GM12878 (cell line): ENCODE measurements around the gene LENG1. TPM values are rescaled to one million over a fixed set of nuclear protein-coding genes. Genes with fewer than 3 reads are reported as not detected.

Experiments
- ATAC-seq: fragments of 200-7000 bp; cut with Tn5 transposase; 3 replicates; pipeline ENCODE4 v1.9.1; 2020; ENCODE audit warnings: mild to moderate bottlenecking, moderate library complexity
- BruUV-seq: library from RNA; stranded (reverse); fragments of 400-500 nt; replicated peaks from 2 replicates; lab custom pipeline; 2021; lab: Mats Ljungman, UMichigan
- CTCF ChIA-PET: fragments of 300-600 bp; sonication (Branson Sonifier 250); formaldehyde crosslinking; extraction: SDS; loops from one replicate; lab custom pipeline; 2021; ENCODE audit warnings: inconsistent platforms; lab: Yijun Ruan, JAX
- POLR2A ChIA-PET: fragments of 350-600 bp; formaldehyde crosslinking; extraction: SDS; loops from one replicate; lab custom pipeline; 2021; ENCODE audit warnings: inconsistent platforms; lab: Charles Lee
- RAD21 ChIA-PET: fragments of 300-600 bp; sonication (Branson Sonifier 250); formaldehyde crosslinking; loops from one replicate; lab custom pipeline; 2023; ENCODE audit warnings: antibody characterized with exemption; ENCODE audit not compliant: unreplicated experiment; lab: Charles Lee
- SMC1A ChIA-PET: fragments of 300-600 bp; sonication (Branson Sonifier 250); formaldehyde crosslinking; loops from one replicate; lab custom pipeline; 2023; ENCODE audit not compliant: unreplicated experiment, uncharacterized antibody; lab: Charles Lee
- DNase-seq: peaks from one replicate; pipeline ENCODE4 v3.0.0-alpha.2; 2011; ENCODE audit warnings: low read depth, low spot score
- FAIRE-seq: peaks from 3 replicates; lab custom pipeline; 2011; peaks lifted over from hg19 to GRCh38; lab: Jason Lieb, UNC
- H2AFZ ChIP-seq: 2 replicates; pipeline ENCODE4 v1.6.0; 2011; ENCODE audit warnings: low read depth, low read length, control low read depth; ENCODE audit not compliant: control insufficient read depth
- H3K27ac ChIP-seq: 2 replicates; pipeline ENCODE4 v1.5.1; 2011; ENCODE audit warnings: control low read depth; ENCODE audit not compliant: control insufficient read depth, insufficient read depth
- H3K27me3 ChIP-seq, 2 experiments: replicated peaks in 1 of 2; 2 replicates each; pipeline versions ENCODE4 v1.6.0 to v1.6.1; 2011; ENCODE audit warnings: low read length in 1 of 2; ENCODE audit not compliant: control insufficient read depth in 2 of 2, insufficient read depth in 2 of 2
- H3K36me3 ChIP-seq, 2 experiments: 2 replicates each; pipeline ENCODE4 v1.5.1; 2011; ENCODE audit warnings: low read length in 1 of 2; ENCODE audit not compliant: control insufficient read depth in 2 of 2, insufficient read depth in 2 of 2
- H3K4me1 ChIP-seq: 2 replicates; pipeline ENCODE4 v1.6.1; 2011; ENCODE audit warnings: mild to moderate bottlenecking, low read length, moderate library complexity, mixed read lengths; ENCODE audit not compliant: control insufficient read depth, insufficient read depth
- H3K4me2 ChIP-seq: 2 replicates; pipeline ENCODE4 v1.6.0; 2011; ENCODE audit warnings: control low read depth; ENCODE audit not compliant: control insufficient read depth, insufficient read depth
- H3K4me3 ChIP-seq: fragments of 200-600 bp; sonication (generic); 2 replicates; pipeline ENCODE4 v1.5.1; 2016
- H3K79me2 ChIP-seq: 2 replicates; pipeline ENCODE4 v1.6.0; 2011; ENCODE audit warnings: low read length; ENCODE audit not compliant: control insufficient read depth, insufficient read depth
- H3K9ac ChIP-seq: 2 replicates; pipeline ENCODE4 v1.8.0; 2011; ENCODE audit warnings: low read length, control low read depth, mixed read lengths; ENCODE audit not compliant: control insufficient read depth, insufficient read depth
- H3K9me3 ChIP-seq: replicated peaks from 3 replicates; pipeline ENCODE4 v1.5.1; 2011; ENCODE audit warnings: mild to moderate bottlenecking, low read length; ENCODE audit not compliant: control insufficient read depth, insufficient read depth
- H4K20me1 ChIP-seq: 2 replicates; pipeline ENCODE4 v1.6.0; 2011; ENCODE audit not compliant: control insufficient read depth, insufficient read depth
- BACH1 ChIP-seq: fragments of 450-650 bp; IDR thresholded peaks from 2 replicates; pipeline ENCODE4 v1.6.1; 2017; ENCODE audit warnings: mild to moderate bottlenecking, borderline replicate concordance
- CBX3 ChIP-seq: fragments of 200-600 bp; sonication (generic); IDR thresholded peaks from 2 replicates; pipeline ENCODE4 v1.6.1; 2016; ENCODE audit warnings: low read depth, borderline replicate concordance
- NFIC ChIP-seq: IDR thresholded peaks from 2 replicates; pipeline ENCODE4 v1.6.1; 2012; ENCODE audit warnings: low read depth, mild to moderate bottlenecking, inconsistent platforms, low read length, moderate library complexity
- NR2C2 ChIP-seq: IDR thresholded peaks from 2 replicates; pipeline ENCODE4 v1.6.1; 2011; ENCODE audit warnings: borderline replicate concordance, low read depth; ENCODE audit not compliant: control insufficient read depth, insufficient read length
- PAX8 ChIP-seq: fragments of 450-650 bp; IDR thresholded peaks from 2 replicates; pipeline ENCODE4 v1.6.1; 2017; ENCODE audit warnings: mild to moderate bottlenecking, moderate library complexity
- RFX5 ChIP-seq: IDR thresholded peaks from 2 replicates; pipeline ENCODE4 v1.6.1; 2011; ENCODE audit warnings: low read depth, low read length, improper control_type of control experiment
- SMC3 ChIP-seq: IDR thresholded peaks from 2 replicates; pipeline ENCODE4 v1.6.1; 2011; ENCODE audit warnings: low read length, improper control_type of control experiment, borderline replicate concordance
- YBX1 ChIP-seq: fragments of 450-650 bp; IDR thresholded peaks from 2 replicates; pipeline ENCODE4 v1.6.1; 2016; ENCODE audit warnings: antibody characterized with exemption
- ZBED1 ChIP-seq: IDR thresholded peaks from 2 replicates; pipeline ENCODE4 v1.6.1; 2016; ENCODE audit warnings: borderline replicate concordance
- ZBTB40 ChIP-seq: fragments of 450-650 bp; IDR thresholded peaks from 2 replicates; pipeline ENCODE4 v1.6.1; 2016; ENCODE audit warnings: mild to moderate bottlenecking, moderate library complexity, borderline replicate concordance
- WGBS: methylation state at CpG from one replicate; pipeline ENCODE4 v1.1.6; 2016; ENCODE audit warnings: low lambda C conversion rate; ENCODE audit not compliant: insufficient replicate concordance, insufficient coverage; ENCODE audit errors: missing lambda C conversion rate; 5-methylcytosine and 5-hydroxymethylcytosine counted together
- in situ Hi-C: fragments of 300-500 bp; cut with MboI; formaldehyde crosslinking; loops from 9 replicates; pipeline ENCODE4 v1.14.3; 2018; ENCODE audit warnings: mixed read lengths
- intact Hi-C: fragments of 100-400 bp; cut with micrococcal nuclease; formaldehyde crosslinking; loops from one replicate; pipeline ENCODE4 v1.14.2; 2022; ENCODE audit not compliant: unreplicated experiment
- polyA plus RNA-seq, 11 experiments: library from polyadenylated mRNA; depleted of rRNA in 4 of 11; unstranded in 6 of 11; stranded (reverse) in 5 of 11; fragments of >200 nt; fragmentation: Nextera tagmentation in 4 of 11; fragmentation: Illumina TruSeq in 1 of 11; extraction: Ambion mirVana in 4 of 11; extraction: Trizol in 1 of 11; gene quantifications; 1 replicate in 1 of 11; 2 replicates in 10 of 11; pipeline versions ENCODE4 v1.2.1 to v1.2.3, GENCODE V29; 2011 to 2016; ENCODE audit warnings: inconsistent platforms in 2 of 11, missing spikeins in 2 of 11, low read depth in 1 of 11
- total RNA-seq, 4 experiments: library from RNA; depleted of rRNA in 3 of 4; stranded (reverse); fragments of >200 nt in 3 of 4; fragmentation: Illumina TruSeq in 1 of 4; extraction: Trizol in 1 of 4; gene quantifications; 2 replicates each; pipeline versions ENCODE4 v1.2.1 to v1.2.3, GENCODE V29; 2013 to 2021
- TF ChIP-seq, protein P1 (sequence below): fragments of 450-650 bp; IDR thresholded peaks from 2 replicates; pipeline ENCODE4 v1.6.1; 2017; ENCODE audit warnings: mild to moderate bottlenecking
- TF ChIP-seq, protein P2 (sequence below): fragments of 450-650 bp; IDR thresholded peaks from 2 replicates; pipeline ENCODE4 v1.6.1; 2017; ENCODE audit warnings: mild to moderate bottlenecking, moderate library complexity

LENG1 gene
- total and polyA plus RNA-seq, 10 of the 15 experiments (the other 5 are each of a cell fraction or from before 2014, with no cell fraction given): 0.21 to 10.8 (median 5.8) TPM

GRCh38 chr19:54127688-54128440, 31.7 kb downstream of the LENG1 start:
- Histone ChIP-seq H3K9me3 (no peaks in the 10 kb centered on the region), H2AFZ (no peak overlapping the region), H3K27ac (no peak overlapping the region), H3K4me1 (no peaks in the 10 kb centered on the region), H3K4me3 (no peak overlapping the region), H3K36me3 (peaks cover 0 to 27% of the 10 kb centered on the region in 2 experiments; a peak in 3 of 4 replicates), H4K20me1 (no peaks in the 10 kb centered on the region), H3K79me2 (no peaks in the 10 kb centered on the region), H3K27me3 (no peaks in the 10 kb centered on the region), H3K9ac (no peak overlapping the region), H3K4me2 (no peak overlapping the region)
- DNase-seq: no peak
- ChIA-PET RAD21 (no interaction called here), POLR2A (no interaction called here), CTCF (no interaction called here), SMC1A (no interaction called here)
- WGBS: 96% methylated on average over 27 of the region's 44 CpGs
- BruUV-seq: TSS peak; percentile 31
- intact Hi-C loops: no loop called here
- no peak for FAIRE-seq
- no peak for ATAC-seq
- in situ Hi-C loops: loop anchor here (25.0 kb wide), 1 partner anchor 1534 kb away; the partner anchor contains the start of gene U2AF2
- no peak for TF ChIP-seq NR2C2
- TF ChIP-seq YBX1: no peak
- TF ChIP-seq PAX8: no peak
- TF ChIP-seq NFIC: no peak
- TF ChIP-seq, protein P1, sequence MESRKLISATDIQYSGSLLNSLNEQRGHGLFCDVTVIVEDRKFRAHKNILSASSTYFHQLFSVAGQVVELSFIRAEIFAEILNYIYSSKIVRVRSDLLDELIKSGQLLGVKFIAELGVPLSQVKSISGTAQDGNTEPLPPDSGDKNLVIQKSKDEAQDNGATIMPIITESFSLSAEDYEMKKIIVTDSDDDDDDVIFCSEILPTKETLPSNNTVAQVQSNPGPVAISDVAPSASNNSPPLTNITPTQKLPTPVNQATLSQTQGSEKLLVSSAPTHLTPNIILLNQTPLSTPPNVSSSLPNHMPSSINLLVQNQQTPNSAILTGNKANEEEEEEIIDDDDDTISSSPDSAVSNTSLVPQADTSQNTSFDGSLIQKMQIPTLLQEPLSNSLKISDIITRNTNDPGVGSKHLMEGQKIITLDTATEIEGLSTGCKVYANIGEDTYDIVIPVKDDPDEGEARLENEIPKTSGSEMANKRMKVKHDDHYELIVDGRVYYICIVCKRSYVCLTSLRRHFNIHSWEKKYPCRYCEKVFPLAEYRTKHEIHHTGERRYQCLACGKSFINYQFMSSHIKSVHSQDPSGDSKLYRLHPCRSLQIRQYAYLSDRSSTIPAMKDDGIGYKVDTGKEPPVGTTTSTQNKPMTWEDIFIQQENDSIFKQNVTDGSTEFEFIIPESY: no peak
- TF ChIP-seq ZBED1: no peak
- no peak for TF ChIP-seq RFX5
- TF ChIP-seq CBX3: no peak
- TF ChIP-seq ZBTB40: no peak
- TF ChIP-seq SMC3: no peak
- TF ChIP-seq, protein P2, sequence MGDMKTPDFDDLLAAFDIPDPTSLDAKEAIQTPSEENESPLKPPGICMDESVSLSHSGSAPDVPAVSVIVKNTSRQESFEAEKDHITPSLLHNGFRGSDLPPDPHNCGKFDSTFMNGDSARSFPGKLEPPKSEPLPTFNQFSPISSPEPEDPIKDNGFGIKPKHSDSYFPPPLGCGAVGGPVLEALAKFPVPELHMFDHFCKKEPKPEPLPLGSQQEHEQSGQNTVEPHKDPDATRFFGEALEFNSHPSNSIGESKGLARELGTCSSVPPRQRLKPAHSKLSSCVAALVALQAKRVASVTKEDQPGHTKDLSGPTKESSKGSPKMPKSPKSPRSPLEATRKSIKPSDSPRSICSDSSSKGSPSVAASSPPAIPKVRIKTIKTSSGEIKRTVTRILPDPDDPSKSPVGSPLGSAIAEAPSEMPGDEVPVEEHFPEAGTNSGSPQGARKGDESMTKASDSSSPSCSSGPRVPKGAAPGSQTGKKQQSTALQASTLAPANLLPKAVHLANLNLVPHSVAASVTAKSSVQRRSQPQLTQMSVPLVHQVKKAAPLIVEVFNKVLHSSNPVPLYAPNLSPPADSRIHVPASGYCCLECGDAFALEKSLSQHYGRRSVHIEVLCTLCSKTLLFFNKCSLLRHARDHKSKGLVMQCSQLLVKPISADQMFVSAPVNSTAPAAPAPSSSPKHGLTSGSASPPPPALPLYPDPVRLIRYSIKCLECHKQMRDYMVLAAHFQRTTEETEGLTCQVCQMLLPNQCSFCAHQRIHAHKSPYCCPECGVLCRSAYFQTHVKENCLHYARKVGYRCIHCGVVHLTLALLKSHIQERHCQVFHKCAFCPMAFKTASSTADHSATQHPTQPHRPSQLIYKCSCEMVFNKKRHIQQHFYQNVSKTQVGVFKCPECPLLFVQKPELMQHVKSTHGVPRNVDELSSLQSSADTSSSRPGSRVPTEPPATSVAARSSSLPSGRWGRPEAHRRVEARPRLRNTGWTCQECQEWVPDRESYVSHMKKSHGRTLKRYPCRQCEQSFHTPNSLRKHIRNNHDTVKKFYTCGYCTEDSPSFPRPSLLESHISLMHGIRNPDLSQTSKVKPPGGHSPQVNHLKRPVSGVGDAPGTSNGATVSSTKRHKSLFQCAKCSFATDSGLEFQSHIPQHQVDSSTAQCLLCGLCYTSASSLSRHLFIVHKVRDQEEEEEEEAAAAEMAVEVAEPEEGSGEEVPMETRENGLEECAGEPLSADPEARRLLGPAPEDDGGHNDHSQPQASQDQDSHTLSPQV: no peak
- TF ChIP-seq BACH1: no peak
